ENCODE measurements around the gene FAM200A.

DNA sequence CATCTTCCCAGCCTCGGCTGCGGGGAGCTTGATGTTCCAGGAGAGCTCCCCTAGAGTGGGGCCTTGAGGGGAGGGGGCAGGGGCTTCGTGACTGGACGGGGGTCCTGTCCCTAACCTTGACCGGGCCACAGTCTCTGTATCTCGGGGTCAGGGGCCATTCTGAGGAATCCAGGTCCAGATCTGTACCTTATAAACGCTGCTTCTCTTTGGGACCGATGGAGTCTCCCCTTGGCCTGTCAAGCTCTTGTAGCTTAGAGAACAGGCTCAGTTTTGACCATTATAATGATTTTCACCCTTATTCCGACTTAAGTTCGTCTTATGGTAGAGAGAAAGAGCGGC lies 46.6 kb downstream of the FAM200A start:
- TF ChIP-seq, protein P1, sequence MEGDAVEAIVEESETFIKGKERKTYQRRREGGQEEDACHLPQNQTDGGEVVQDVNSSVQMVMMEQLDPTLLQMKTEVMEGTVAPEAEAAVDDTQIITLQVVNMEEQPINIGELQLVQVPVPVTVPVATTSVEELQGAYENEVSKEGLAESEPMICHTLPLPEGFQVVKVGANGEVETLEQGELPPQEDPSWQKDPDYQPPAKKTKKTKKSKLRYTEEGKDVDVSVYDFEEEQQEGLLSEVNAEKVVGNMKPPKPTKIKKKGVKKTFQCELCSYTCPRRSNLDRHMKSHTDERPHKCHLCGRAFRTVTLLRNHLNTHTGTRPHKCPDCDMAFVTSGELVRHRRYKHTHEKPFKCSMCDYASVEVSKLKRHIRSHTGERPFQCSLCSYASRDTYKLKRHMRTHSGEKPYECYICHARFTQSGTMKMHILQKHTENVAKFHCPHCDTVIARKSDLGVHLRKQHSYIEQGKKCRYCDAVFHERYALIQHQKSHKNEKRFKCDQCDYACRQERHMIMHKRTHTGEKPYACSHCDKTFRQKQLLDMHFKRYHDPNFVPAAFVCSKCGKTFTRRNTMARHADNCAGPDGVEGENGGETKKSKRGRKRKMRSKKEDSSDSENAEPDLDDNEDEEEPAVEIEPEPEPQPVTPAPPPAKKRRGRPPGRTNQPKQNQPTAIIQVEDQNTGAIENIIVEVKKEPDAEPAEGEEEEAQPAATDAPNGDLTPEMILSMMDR (IDR thresholded peaks at IDR 0.05 in 8 of 11, conservative IDR thresholded peaks at IDR 0.05 in 3 of 11), result no peak
- TF ChIP-seq POLR2A (IDR thresholded peaks at IDR 0.05), result no peak
